ENCODE results near the gene VPS45. TPM values are rescaled to one million over a fixed set of nuclear protein-coding genes. Genes with fewer than 3 reads are reported as not detected.

The VPS45 gene
- total and polyA plus RNA-seq, 2 of the 8 experiments (the other 6 are each of a cell fraction or from before 2014, with no cell fraction given), result 19.1 to 27.6 TPM

DNA sequence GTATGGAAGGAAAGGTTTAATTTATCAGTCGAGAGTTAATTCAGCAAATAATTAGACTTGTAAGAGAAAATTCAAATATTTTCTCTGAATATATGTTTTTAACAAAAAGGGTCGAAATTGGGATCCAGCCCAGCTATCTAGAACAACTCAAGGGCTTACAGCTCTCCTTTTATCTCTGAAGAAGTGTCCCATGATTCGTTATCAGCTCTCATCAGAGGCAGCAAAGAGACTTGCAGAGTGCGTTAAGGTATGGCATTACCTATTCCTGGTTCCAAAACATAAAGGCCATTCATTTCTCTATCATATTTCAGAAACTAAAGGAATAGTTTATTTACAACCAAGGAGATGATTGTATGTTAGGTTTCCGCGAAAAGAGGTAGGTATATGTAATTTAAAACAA, 9.4 kb downstream of the VPS45 start:
- no peak for DNase-seq (ENCODE audit: low read depth in 1 of 2, low spot score in 2 of 2)
- H3K4ac ChIP-seq (replicated peaks; ENCODE audit: insufficient read length, low read depth, low read length), result no peak overlapping the region
- H2BK5ac ChIP-seq (ENCODE audit: low read depth, low read length), result no peak overlapping the region
- no peaks in the 10 kb centered on the region for H3K4me1 ChIP-seq (replicated peaks in 1 of 4; ENCODE audit: control insufficient read depth in 3 of 4, insufficient read depth in 4 of 4, low read length in 3 of 4)
- no peak overlapping the region for H3K9ac ChIP-seq (replicated peaks in 1 of 4; ENCODE audit: extremely low read depth in 1 of 4, low read depth in 3 of 4, low read length in 3 of 4)
- H3K79me2 ChIP-seq (ENCODE audit: control insufficient read depth in 1 of 2, insufficient read depth in 2 of 2, low read length in 2 of 2), result no peaks in the 10 kb centered on the region
- no peak overlapping the region for H4K91ac ChIP-seq (replicated peaks; ENCODE audit: insufficient read length, low read length)
- no peak overlapping the region for H3K56ac ChIP-seq (replicated peaks; ENCODE audit: insufficient read length, low read depth, low read length)
- H2AK5ac ChIP-seq (ENCODE audit: low read depth, low read length), result no peak overlapping the region
- no peak overlapping the region for H3K14ac ChIP-seq (ENCODE audit: insufficient read length)
- no peak for FAIRE-seq
- POLR2A ChIA-PET (ENCODE audit: partially characterized antibody), result interaction anchor here (0.9 to 1.1 kb wide), 2 partner anchors 9 to 11 kb away, joined by 3 to 4 read pairs; partner anchors contain the start of gene VPS45
- H4K8ac ChIP-seq (ENCODE audit: extremely low read depth, insufficient read depth, low read length), result no peak overlapping the region
- WGBS, 2 experiments (ENCODE audit: extremely low coverage in 1 of 2, insufficient coverage in 1 of 2, insufficient read length in 1 of 2, insufficient replicate concordance in 2 of 2, low coverage in 1 of 2, low lambda C conversion rate in 2 of 2, missing lambda C conversion rate in 1 of 2), result 90% methylated on average over 6 of the region's 6 CpGs; no CpG with 5 or more reads in 1 of the 2 experiments
- no peak overlapping the region for H4K5ac ChIP-seq (ENCODE audit: insufficient read length, low read depth, low read length)
- H2BK12ac ChIP-seq (ENCODE audit: low read depth, low read length), result no peak overlapping the region
- no peak overlapping the region for H3K4me2 ChIP-seq (ENCODE audit: insufficient read depth in 1 of 2, low read depth in 2 of 2, low read length in 2 of 2)
- no peak overlapping the region for H2BK20ac ChIP-seq (ENCODE audit: low read length)
- H3K27me3 ChIP-seq (replicated peaks in 1 of 4; ENCODE audit: control insufficient read depth in 3 of 4, extremely low read depth in 1 of 4, insufficient read depth in 3 of 4, low read length in 3 of 4), result no peaks in the 10 kb centered on the region
- no peak overlapping the region for H2BK15ac ChIP-seq (ENCODE audit: low read length)
- H3K4me3 ChIP-seq (ENCODE audit: extremely low read depth in 1 of 4, insufficient read depth in 2 of 4, low read depth in 3 of 4, low read length in 4 of 4), result no peak overlapping the region
- H3K23me2 ChIP-seq (ENCODE audit: low read depth, low read length), result no peaks in the 10 kb centered on the region
- H3K36me3 ChIP-seq (ENCODE audit: control insufficient read depth in 2 of 4, insufficient read depth in 4 of 4, low read length in 3 of 4), result peaks cover 2 to 41% (median 12%) of the 10 kb centered on the region in 4 experiments; a peak in 5 of 8 replicates
- no peak overlapping the region for H3K27ac ChIP-seq (ENCODE audit: low read depth, low read length)
- H4K20me1 ChIP-seq (replicated peaks in 1 of 2; ENCODE audit: control insufficient read depth in 1 of 2, insufficient read depth in 2 of 2, low read length in 2 of 2), result no peaks in the 10 kb centered on the region
- no peaks in the 10 kb centered on the region for H3K79me1 ChIP-seq (ENCODE audit: low read depth, low read length)
- no peak overlapping the region for H3K18ac ChIP-seq (ENCODE audit: extremely low read depth, low read length)
- CTCF ChIA-PET (ENCODE audit: partially characterized antibody), result interaction anchor here (0.5 kb wide), 1 partner anchor 98 kb away, joined by 4 read pairs; no protein-coding TSS in a partner anchor
- H3K9me3 ChIP-seq (ENCODE audit: insufficient read depth in 2 of 2, low read depth in 1 of 2, low read length in 1 of 2), result no peaks in the 10 kb centered on the region
- no peak overlapping the region for H2AFZ ChIP-seq (ENCODE audit: low read length)
- H2BK120ac ChIP-seq (replicated peaks; ENCODE audit: low read depth, low read length), result no peak overlapping the region
- H3K23ac ChIP-seq (ENCODE audit: insufficient read length), result no peak overlapping the region
- TF ChIP-seq YY1 (IDR thresholded peaks at IDR 0.05; ENCODE audit: low read depth, low read length), result no peak
- no peak for TF ChIP-seq TAF1 (IDR thresholded peaks at IDR 0.05; ENCODE audit: low read depth, low read length)
- TF ChIP-seq, protein P1, sequence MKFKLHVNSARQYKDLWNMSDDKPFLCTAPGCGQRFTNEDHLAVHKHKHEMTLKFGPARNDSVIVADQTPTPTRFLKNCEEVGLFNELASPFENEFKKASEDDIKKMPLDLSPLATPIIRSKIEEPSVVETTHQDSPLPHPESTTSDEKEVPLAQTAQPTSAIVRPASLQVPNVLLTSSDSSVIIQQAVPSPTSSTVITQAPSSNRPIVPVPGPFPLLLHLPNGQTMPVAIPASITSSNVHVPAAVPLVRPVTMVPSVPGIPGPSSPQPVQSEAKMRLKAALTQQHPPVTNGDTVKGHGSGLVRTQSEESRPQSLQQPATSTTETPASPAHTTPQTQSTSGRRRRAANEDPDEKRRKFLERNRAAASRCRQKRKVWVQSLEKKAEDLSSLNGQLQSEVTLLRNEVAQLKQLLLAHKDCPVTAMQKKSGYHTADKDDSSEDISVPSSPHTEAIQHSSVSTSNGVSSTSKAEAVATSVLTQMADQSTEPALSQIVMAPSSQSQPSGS (IDR thresholded peaks at IDR 0.05; ENCODE audit: low read length), result no peak
- TF ChIP-seq, protein P2, sequence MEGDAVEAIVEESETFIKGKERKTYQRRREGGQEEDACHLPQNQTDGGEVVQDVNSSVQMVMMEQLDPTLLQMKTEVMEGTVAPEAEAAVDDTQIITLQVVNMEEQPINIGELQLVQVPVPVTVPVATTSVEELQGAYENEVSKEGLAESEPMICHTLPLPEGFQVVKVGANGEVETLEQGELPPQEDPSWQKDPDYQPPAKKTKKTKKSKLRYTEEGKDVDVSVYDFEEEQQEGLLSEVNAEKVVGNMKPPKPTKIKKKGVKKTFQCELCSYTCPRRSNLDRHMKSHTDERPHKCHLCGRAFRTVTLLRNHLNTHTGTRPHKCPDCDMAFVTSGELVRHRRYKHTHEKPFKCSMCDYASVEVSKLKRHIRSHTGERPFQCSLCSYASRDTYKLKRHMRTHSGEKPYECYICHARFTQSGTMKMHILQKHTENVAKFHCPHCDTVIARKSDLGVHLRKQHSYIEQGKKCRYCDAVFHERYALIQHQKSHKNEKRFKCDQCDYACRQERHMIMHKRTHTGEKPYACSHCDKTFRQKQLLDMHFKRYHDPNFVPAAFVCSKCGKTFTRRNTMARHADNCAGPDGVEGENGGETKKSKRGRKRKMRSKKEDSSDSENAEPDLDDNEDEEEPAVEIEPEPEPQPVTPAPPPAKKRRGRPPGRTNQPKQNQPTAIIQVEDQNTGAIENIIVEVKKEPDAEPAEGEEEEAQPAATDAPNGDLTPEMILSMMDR (IDR thresholded peaks at IDR 0.05; ENCODE audit: control extremely low read depth in 1 of 3, insufficient read depth in 1 of 3, low read depth in 1 of 3, low read length in 3 of 3), result no peak
- TF ChIP-seq, protein P3, sequence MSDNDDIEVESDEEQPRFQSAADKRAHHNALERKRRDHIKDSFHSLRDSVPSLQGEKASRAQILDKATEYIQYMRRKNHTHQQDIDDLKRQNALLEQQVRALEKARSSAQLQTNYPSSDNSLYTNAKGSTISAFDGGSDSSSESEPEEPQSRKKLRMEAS (IDR thresholded peaks at IDR 0.05), result no peak
- TF ChIP-seq, protein P4, sequence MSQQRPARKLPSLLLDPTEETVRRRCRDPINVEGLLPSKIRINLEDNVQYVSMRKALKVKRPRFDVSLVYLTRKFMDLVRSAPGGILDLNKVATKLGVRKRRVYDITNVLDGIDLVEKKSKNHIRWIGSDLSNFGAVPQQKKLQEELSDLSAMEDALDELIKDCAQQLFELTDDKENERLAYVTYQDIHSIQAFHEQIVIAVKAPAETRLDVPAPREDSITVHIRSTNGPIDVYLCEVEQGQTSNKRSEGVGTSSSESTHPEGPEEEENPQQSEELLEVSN (IDR thresholded peaks at IDR 0.05), result no peak
- no peak for TF ChIP-seq CREB1 (IDR thresholded peaks at IDR 0.05)
- TF ChIP-seq HDAC6 (IDR thresholded peaks at IDR 0.05; ENCODE audit: low read depth, low read length), result no peak
- no peak for TF ChIP-seq CHD1 (IDR thresholded peaks at IDR 0.05; ENCODE audit: low read depth, low read length)

Measured in H1 (cell line).